Activated CD4-positive, alpha-beta memory T cell treated with anti-CD3 and anti-CD28 coated beads for 36 hours (primary cell): ENCODE data around the gene ZNF358. TPM values are rescaled to one million over a fixed set of nuclear protein-coding genes. Genes with fewer than 3 reads are reported as not detected.

ENCODE experiments used
- CTCF ChIA-PET: fragments of 350-600 bp; sonication (Branson Sonifier 250); formaldehyde crosslinking; loops from one replicate; lab custom pipeline; 2021; ENCODE audit warnings: antibody characterized with exemption, inconsistent platforms; lab: Charles Lee
- POLR2A ChIA-PET: fragments of 350-600 bp; sonication (Branson Sonifier 250); formaldehyde crosslinking; loops from one replicate; lab custom pipeline; 2021; ENCODE audit warnings: antibody characterized with exemption; lab: Charles Lee
- DNase-seq: peaks from one replicate; pipeline ENCODE4 v3.0.0-alpha.2; 2020
- H3K27ac Mint-ChIP-seq: one replicate; pipeline ENCODE4 v1.8.0; 2021; ENCODE audit warnings: mixed read lengths
- H3K27me3 Mint-ChIP-seq: one replicate; pipeline ENCODE4 v1.8.0; 2021; ENCODE audit warnings: mixed read lengths
- H3K36me3 Mint-ChIP-seq: one replicate; pipeline ENCODE4 v1.8.0; 2021; ENCODE audit warnings: mixed read lengths
- H3K4me1 Mint-ChIP-seq: one replicate; pipeline ENCODE4 v1.8.0; 2021; ENCODE audit warnings: low read depth, mixed read lengths
- H3K4me3 Mint-ChIP-seq: one replicate; pipeline ENCODE4 v1.8.0; 2021; ENCODE audit warnings: mild to moderate bottlenecking, mixed read lengths
- H3K9me3 Mint-ChIP-seq: one replicate; pipeline ENCODE4 v1.8.0; 2021; ENCODE audit warnings: mixed read lengths
- intact Hi-C: fragments of 100-400 bp; cut with micrococcal nuclease; formaldehyde crosslinking; loops from one replicate; pipeline ENCODE4 v1.15.1; 2023
- total RNA-seq, 2 experiments: library from RNA; stranded (reverse); gene quantifications; one replicate each; pipeline ENCODE4 v1.2.3, GENCODE V29; 2021

The ZNF358 gene
- total RNA-seq, 2 experiments from 2014 or later, result 4.6 to 6.0 TPM

DNA sequence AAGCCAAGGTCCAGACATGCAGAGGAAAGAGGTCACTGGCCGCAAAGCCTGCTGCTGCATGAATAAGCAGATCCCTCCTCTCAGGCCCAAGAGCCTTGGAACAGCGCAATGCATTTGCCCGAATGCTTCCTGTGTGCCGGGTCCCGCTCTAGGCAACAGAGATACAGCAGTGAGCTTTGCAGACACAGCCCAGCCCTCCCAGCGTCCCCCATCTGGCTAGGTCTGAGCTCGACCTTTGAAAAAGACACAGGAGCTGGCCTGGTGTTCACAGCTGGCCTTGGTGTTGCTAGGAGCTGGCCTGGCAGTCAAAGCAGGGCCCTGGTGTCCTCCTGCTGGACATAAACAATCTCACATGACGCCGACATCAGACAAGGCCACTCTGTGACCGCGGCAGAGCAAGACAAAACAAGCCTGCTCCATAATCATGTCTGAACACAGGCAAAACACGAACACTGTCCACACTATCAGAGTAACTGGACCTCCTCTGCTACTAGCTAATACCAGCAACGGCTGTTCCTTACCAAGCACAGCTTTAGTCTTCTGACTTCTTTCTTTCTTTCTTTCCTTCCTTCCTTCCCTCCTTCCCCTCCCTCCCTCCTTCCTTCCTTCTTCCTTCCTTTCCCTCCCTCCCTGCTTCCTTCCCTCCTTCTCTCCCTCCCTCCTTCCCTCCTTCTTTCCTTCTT, 21.3 kb upstream of the ZNF358 start:
- Mint-ChIP-seq H3K27ac (no peak overlapping the region), H3K4me3 (no peak overlapping the region), H3K36me3 (no peaks in the 10 kb centered on the region), H3K4me1 (peaks cover 22% of the 10 kb centered on the region), H3K9me3 (no peaks in the 10 kb centered on the region), H3K27me3 (peaks cover 13% of the 10 kb centered on the region)
- ChIA-PET POLR2A (no interaction called here), CTCF (no interaction called here)
- intact Hi-C loops, result no loop called here
- DNase-seq, result no peak

DNA sequence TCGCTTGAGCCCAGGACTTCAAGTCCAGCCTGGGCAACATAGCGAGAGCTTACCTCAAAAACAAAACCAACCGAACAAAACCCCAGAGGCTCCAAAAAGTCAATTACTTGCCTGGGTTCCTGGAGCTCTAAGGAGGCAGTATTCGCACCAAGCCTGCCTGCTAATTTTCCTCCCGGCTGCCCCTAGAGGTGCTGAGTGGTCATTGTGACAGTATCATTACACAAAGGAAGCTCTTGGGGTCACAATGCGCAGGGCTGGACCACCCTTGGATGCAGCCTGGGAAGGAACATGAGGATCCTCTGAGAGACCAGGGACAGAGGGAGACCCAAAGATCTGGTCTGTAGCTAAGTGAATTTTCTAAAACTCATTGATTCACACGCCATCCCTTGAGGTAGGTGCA, 18.6 kb upstream of the ZNF358 start:
- ChIA-PET CTCF (interaction anchor here (0.6 to 1.6 kb wide), 3 partner anchors 63 to 1290 kb away, joined by 3 to 5 read pairs (median 3); no protein-coding TSS in a partner anchor), POLR2A (no interaction called here)
- intact Hi-C loops, result no loop called here
- no peak overlapping the region for H3K4me3 Mint-ChIP-seq
- peaks cover 20% of the 10 kb centered on the region for H3K27me3 Mint-ChIP-seq
- H3K4me1 Mint-ChIP-seq, result peaks cover 9% of the 10 kb centered on the region
- no peak overlapping the region for H3K27ac Mint-ChIP-seq
- DNase-seq, result no peak
- no peaks in the 10 kb centered on the region for H3K36me3 Mint-ChIP-seq
- no peaks in the 10 kb centered on the region for H3K9me3 Mint-ChIP-seq

DNA sequence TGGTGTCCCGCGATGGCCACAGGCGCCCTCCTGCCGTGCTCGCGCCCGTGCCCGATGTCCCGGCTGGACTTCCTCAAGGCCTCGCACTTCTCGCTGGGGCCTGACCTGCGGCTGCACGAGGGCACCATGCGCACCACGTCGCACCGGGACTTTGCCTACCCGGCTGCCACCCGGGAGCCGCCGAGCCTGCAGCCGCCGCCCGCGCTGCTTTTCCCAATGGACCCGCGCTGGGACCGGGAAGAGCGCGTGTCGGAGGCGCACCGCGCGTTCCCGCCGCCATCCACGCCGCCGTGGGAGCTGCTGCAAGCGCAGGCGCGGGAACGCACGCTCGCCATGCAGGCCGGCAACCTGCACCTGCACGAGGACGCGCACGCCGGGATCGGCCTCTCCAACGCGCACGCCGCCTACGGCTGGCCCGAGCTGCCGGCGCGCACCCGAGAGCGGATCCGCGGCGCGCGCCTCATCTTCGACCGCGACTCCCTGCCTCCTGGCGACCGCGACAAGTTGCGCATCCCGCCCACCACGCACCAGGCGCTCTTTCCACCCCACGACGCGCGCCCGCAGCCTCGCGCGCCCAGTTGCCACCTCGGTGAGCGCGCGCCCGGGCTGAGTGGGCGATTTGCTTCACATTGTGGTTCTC, 15.0 kb upstream of the ZNF358 start:
- POLR2A ChIA-PET, result interaction anchor here (2.0 kb wide), 1 partner anchor 21 kb away, joined by 5 read pairs; the partner anchor contains the start of gene MCOLN1
- no peak overlapping the region for H3K4me3 Mint-ChIP-seq
- peaks cover 6% of the 10 kb centered on the region for H3K4me1 Mint-ChIP-seq
- intact Hi-C loops, result no loop called here
- no peaks in the 10 kb centered on the region for H3K36me3 Mint-ChIP-seq
- CTCF ChIA-PET, result no interaction called here
- H3K27ac Mint-ChIP-seq, result no peak overlapping the region
- peak; percentile 72 for DNase-seq
- peaks cover 33% of the 10 kb centered on the region for H3K27me3 Mint-ChIP-seq
- H3K9me3 Mint-ChIP-seq, result no peaks in the 10 kb centered on the region

DNA sequence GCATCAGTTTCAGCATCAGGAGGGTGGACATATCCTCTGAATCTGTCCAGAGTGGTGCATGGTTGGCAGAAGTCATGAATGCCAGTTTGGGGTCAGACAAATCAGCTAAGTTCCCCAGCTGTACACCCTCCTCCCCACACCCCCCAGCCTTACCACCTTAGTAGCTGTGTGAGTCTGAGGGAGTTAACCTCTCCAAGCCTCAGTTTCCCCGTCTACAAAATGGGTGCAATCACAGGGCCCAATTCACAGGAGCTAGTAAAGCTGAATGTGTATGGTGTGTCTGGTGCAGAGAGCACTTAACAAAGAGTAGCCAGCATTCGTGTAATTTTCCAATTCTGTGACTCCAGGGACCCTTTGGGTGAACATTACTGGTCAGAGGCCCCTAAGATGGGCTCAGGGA, 13.4 kb upstream of the ZNF358 start:
- intact Hi-C loops, result no loop called here
- DNase-seq, result no peak
- ChIA-PET POLR2A (no interaction called here), CTCF (interaction anchor here (0.8 kb wide), 1 partner anchor 148 kb away, joined by 3 read pairs; no protein-coding TSS in a partner anchor)
- H3K9me3 Mint-ChIP-seq, result no peaks in the 10 kb centered on the region
- H3K27me3 Mint-ChIP-seq, result peaks cover 30% of the 10 kb centered on the region
- H3K36me3 Mint-ChIP-seq, result no peaks in the 10 kb centered on the region
- H3K4me3 Mint-ChIP-seq, result no peak overlapping the region
- H3K4me1 Mint-ChIP-seq, result peaks cover 6% of the 10 kb centered on the region
- no peak overlapping the region for H3K27ac Mint-ChIP-seq

DNA sequence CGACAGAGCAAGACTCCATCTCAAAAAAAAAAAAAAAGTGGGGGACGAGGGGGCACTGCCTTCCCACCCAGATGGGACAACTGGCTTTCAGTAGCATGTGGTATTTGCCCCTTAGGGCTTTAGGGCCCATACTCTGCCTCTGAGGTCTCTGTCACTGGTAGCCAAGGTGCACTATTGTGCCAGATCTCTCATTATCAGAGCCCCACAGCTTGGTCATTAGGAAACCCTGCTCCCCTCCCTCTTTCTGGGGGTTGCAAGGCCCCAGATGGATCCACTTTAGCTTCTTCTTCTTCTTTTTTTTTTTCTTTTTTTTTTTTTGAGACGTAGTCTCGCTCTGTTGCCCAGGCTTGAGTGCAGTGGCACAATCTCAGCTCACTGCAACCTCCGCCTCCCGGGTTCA, 11.2 kb upstream of the ZNF358 start:
- Mint-ChIP-seq H3K36me3 (no peaks in the 10 kb centered on the region), H3K4me3 (no peak overlapping the region), H3K4me1 (peaks cover 6% of the 10 kb centered on the region), H3K9me3 (no peaks in the 10 kb centered on the region), H3K27me3 (peaks cover 28% of the 10 kb centered on the region), H3K27ac (no peak overlapping the region)
- POLR2A ChIA-PET, result no interaction called here
- no peak for DNase-seq
- intact Hi-C loops, result no loop called here
- CTCF ChIA-PET, result interaction anchor here (1.4 kb wide), 1 partner anchor 64 kb away, joined by 5 read pairs; no protein-coding TSS in a partner anchor

DNA sequence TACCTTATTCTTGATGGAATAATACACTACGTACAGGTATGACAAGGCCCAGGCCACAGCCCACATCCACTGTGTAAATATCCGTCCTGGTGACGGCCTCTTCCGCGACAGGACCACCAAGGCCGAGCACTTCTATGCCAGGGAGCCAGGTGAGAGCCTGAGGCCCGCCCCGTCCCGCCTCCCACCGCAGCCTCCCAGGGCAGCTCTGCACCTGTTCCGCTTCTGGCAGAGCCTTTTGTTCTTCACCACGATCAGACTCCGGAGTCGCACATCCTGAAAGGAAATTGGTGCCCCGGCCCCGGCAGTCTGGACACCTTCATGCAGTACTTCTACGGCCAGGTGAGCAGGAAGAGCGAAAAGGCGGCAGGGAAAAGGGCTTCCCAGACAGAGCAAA, 10.6 kb upstream of the ZNF358 start:
- H3K27me3 Mint-ChIP-seq, result peaks cover 28% of the 10 kb centered on the region
- intact Hi-C loops, result no loop called here
- DNase-seq, result no peak
- H3K36me3 Mint-ChIP-seq, result no peaks in the 10 kb centered on the region
- no peak overlapping the region for H3K27ac Mint-ChIP-seq
- H3K9me3 Mint-ChIP-seq, result no peaks in the 10 kb centered on the region
- CTCF ChIA-PET, result no interaction called here
- H3K4me3 Mint-ChIP-seq, result no peak overlapping the region
- peaks cover 6% of the 10 kb centered on the region for H3K4me1 Mint-ChIP-seq
- POLR2A ChIA-PET, result no interaction called here

DNA sequence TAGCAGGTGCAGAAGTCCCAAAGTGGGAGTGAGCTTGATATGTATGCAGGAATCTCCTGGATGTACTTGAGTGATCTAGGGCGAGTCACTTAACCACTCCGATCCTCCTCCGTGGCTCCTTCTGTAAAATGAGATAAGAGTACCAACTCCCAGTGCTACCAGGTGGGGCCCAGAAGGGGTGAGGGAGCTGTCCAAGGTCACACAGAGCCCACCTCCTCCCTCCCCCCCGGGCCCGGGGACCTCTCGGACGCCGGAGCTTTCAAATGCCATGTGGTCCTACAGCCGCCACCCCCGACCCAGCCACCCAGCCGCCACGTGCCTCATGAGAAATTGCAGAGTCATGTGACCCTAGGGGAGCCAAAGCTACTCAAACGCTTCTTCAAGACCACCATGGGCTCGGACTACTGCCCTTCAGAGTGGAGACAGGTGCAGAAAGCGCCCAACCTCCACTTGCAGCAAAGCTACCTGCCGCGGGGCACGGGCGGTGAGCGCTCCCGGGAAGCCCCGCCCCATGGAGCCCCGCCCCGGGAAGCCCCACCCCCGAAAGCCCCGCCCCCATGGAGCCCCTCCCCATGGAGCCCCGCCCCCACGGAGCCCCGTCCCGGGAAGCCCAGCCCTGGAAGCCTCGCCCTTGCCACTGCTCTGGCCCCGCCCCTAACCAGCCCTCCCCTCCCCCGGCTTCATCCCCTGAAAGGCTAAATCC, 10.1 kb upstream of the ZNF358 start:
- Mint-ChIP-seq H3K4me3 (no peak overlapping the region), H3K27me3 (peaks cover 29% of the 10 kb centered on the region)
- POLR2A ChIA-PET, result no interaction called here

DNA sequence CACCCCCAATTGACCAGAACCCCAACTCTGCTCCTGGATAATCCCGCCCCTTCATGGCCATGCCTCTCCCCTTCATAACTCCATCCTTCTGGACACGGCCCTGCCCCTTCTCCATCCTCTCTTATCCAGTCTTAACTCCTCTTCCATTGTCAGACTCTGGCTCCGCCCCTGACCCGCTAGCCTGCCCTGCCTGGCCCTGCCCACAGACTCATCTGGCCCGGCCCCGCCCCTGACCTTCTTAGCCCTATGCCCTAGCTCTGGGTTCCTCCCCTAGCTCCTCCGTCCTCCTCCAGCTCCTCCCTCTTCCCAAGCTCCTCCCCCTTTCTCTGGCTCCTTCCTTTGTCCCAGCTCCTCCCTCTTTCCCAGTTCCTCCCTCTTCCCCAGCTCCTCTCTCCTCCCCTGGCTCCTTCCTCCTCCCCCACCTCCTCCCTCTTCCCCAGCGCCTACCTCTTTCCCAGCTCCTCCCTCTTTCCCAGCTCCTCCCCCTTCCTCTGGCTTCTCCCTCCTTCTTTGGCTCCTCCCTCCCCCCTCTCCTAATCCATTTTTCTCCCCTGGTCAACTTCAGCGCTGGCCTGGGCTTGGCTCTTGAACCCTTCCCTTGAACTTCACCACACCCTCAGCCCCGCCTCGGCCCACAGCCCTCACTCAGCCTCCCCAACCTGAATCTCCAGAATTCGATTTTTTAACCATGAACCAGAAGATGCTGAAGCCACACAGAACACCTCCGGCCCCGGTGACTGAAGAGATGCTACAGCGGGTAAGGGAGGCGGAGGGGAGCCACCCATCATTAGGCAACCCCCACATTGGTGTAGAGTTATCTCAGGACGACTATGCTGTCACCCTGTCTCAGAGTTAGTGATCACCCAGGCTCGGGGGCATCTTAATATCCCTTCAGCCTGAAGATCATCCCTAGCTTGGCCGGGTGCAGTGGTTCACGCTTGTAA, 9.2 kb upstream of the ZNF358 start:
- Mint-ChIP-seq H3K4me1 (peaks cover 6% of the 10 kb centered on the region), H3K9me3 (no peaks in the 10 kb centered on the region), H3K36me3 (no peaks in the 10 kb centered on the region), H3K27me3 (peaks cover 27% of the 10 kb centered on the region), H3K27ac (no peak overlapping the region), H3K4me3 (no peak overlapping the region)
- POLR2A ChIA-PET, result no interaction called here
- intact Hi-C loops, result no loop called here
- peak; percentile 72 for DNase-seq
- CTCF ChIA-PET, result no interaction called here

More for the DNA sequence above, 10.1 kb upstream of the ZNF358 start:
- intact Hi-C loops, result no loop called here
- H3K36me3 Mint-ChIP-seq, result no peaks in the 10 kb centered on the region
- H3K4me1 Mint-ChIP-seq, result peaks cover 6% of the 10 kb centered on the region
- peak; percentile 51 for DNase-seq
- H3K27ac Mint-ChIP-seq, result no peak overlapping the region
- H3K9me3 Mint-ChIP-seq, result no peaks in the 10 kb centered on the region
- CTCF ChIA-PET, result no interaction called here

DNA sequence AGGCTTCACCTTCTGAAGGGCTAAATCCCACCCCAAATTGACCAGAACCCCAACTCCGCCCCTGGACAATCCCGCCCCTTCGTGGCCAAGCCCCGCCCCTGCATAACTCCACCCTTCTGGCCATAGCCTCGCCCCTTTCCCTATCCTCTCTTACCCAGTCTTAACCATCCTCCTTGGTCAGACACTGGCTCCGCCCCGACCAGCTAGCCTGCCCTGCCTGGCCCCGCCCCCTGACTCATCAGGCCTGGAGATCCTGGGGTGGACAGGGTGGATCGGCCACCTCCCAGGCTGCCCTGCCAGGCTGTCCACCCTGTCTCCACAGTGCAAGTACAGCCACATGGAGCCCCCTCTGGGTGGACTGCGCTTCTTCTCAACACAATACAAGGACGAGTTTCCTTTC, 8.0 kb upstream of the ZNF358 start:
- H3K4me1 Mint-ChIP-seq, result peaks cover 6% of the 10 kb centered on the region
- ChIA-PET POLR2A (no interaction called here), CTCF (no interaction called here)
- H3K9me3 Mint-ChIP-seq, result no peaks in the 10 kb centered on the region
- H3K27me3 Mint-ChIP-seq, result peaks cover 19% of the 10 kb centered on the region
- intact Hi-C loops, result no loop called here
- no peak overlapping the region for H3K27ac Mint-ChIP-seq
- no peaks in the 10 kb centered on the region for H3K36me3 Mint-ChIP-seq
- peak; percentile 47 for DNase-seq
- no peak overlapping the region for H3K4me3 Mint-ChIP-seq

DNA sequence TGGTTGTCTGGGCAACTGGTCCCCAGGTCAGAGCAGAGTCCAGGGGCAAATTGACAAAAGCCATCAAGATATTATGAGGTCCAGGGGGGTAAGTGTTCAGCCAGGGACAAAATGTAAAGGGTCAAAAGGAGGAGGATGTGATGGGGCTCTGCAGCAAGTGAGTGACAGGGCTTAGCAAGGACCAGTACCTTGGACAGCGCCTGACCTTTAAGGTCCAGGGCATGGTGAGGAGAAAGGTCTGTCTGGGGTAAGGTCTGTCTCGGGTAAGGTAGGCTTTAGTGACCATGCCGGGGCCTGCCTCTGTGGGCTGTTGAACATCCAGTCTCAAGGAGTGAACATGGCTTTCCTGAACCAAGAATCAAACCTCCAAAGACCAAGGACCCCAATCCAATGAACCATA, 6.3 kb upstream of the ZNF358 start:
- no peaks in the 10 kb centered on the region for H3K36me3 Mint-ChIP-seq
- H3K27ac Mint-ChIP-seq, result no peak overlapping the region
- intact Hi-C loops, result no loop called here
- CTCF ChIA-PET, result no interaction called here
- peaks cover 6% of the 10 kb centered on the region for H3K4me1 Mint-ChIP-seq
- DNase-seq, result peak; percentile 22
- peaks cover 23% of the 10 kb centered on the region for H3K27me3 Mint-ChIP-seq
- POLR2A ChIA-PET, result no interaction called here
- no peaks in the 10 kb centered on the region for H3K9me3 Mint-ChIP-seq
- no peak overlapping the region for H3K4me3 Mint-ChIP-seq

DNA sequence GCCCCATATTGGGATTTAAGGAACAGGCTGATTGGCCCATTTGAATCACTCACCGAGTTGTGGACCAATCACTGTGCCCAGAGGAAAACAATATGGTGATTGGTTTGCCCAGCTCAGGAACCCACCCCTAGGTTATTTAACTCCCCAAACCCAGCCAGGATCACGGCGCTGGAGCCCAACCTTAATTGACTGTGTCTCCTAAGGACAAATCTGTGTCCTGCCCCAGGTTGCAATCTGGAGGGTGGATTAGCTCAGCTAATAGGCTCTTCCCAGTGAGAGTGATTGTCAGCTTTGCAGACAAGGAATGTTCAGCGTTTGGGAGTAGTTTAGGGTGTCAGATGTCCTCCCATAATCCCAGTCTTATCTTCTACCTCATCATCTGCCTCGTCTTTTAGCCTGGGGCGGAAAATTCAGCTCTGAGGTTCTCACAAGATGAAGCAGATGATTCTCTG, 3.5 kb upstream of the ZNF358 start:
- DNase-seq, result no peak
- Mint-ChIP-seq H3K4me3 (no peak overlapping the region), H3K36me3 (no peaks in the 10 kb centered on the region), H3K27me3 (peaks cover 20% of the 10 kb centered on the region), H3K9me3 (no peaks in the 10 kb centered on the region), H3K4me1 (peaks cover 7% of the 10 kb centered on the region), H3K27ac (no peak overlapping the region)
- POLR2A ChIA-PET, result interaction anchor here (1.3 kb wide), 1 partner anchor 10 kb away, joined by 4 read pairs; the partner anchor contains the start of gene MCOLN1
- CTCF ChIA-PET, result interaction anchor here (1.0 kb wide), 1 partner anchor 9 kb away, joined by 3 read pairs; no protein-coding TSS in a partner anchor
- intact Hi-C loops, result no loop called here
